Smooth muscle cell (in vitro differentiated cells): Measurements from ENCODE around the gene DDR1. TPM values are rescaled to one million over a fixed set of nuclear protein-coding genes. Genes with fewer than 3 reads are reported as not detected.
"Not testable (repeated sequence)": the region's sequence is repeated elsewhere in the genome, so short reads cannot be mapped to it uniquely, and the experiment has no call there.

ENCODE experiments used
- DNase-seq: peaks from one replicate; lab custom pipeline; 2025; ENCODE audit not compliant: unreplicated experiment; lab: John Stamatoyannopoulos, UW
- H2AFZ ChIP-seq: fragments of 200-600 bp; sonication (generic); 2 replicates; pipeline ENCODE4 v1.6.0; 2016; ENCODE audit warnings: antibody characterized with exemption, low read depth, mild to moderate bottlenecking
- H3F3A ChIP-seq: fragments of 200-600 bp; sonication (generic); 2 replicates; pipeline ENCODE4 v1.6.0; 2017; ENCODE audit warnings: antibody characterized with exemption, low read depth
- H3K27ac ChIP-seq: fragments of 200-600 bp; sonication (generic); 2 replicates; pipeline ENCODE4 v1.5.1; 2016; ENCODE audit warnings: low read depth, mild to moderate bottlenecking
- H3K27me3 ChIP-seq: fragments of 200-600 bp; sonication (generic); 2 replicates; pipeline ENCODE4 v1.6.1; 2016; ENCODE audit warnings: low read depth, mild to moderate bottlenecking
- H3K36me3 ChIP-seq: fragments of 200-600 bp; sonication (generic); 2 replicates; pipeline ENCODE4 v1.5.1; 2016; ENCODE audit warnings: low read depth
- H3K4me1 ChIP-seq: fragments of 200-600 bp; sonication (generic); 2 replicates; pipeline ENCODE4 v1.5.1; 2016; ENCODE audit warnings: low read depth
- H3K4me2 ChIP-seq: fragments of 200-600 bp; sonication (generic); 2 replicates; pipeline ENCODE4 v1.6.0; 2016; ENCODE audit warnings: mild to moderate bottlenecking
- H3K4me3 ChIP-seq: fragments of 200-600 bp; sonication (generic); 2 replicates; pipeline ENCODE4 v1.5.1; 2016; ENCODE audit warnings: mild to moderate bottlenecking
- H3K79me2 ChIP-seq: fragments of 200-600 bp; sonication (generic); 2 replicates; pipeline ENCODE4 v1.6.0; 2016; ENCODE audit warnings: low read depth, mild to moderate bottlenecking
- H3K9ac ChIP-seq: fragments of 200-600 bp; sonication (generic); 2 replicates; pipeline ENCODE4 v1.6.0; 2016; ENCODE audit warnings: low read depth
- H3K9me3 ChIP-seq: fragments of 200-600 bp; sonication (generic); replicated peaks from 2 replicates; pipeline ENCODE4 v1.5.1; 2016; ENCODE audit warnings: low read depth
- H4K20me1 ChIP-seq: fragments of 200-600 bp; sonication (generic); 2 replicates; pipeline ENCODE4 v1.6.0; 2016; ENCODE audit warnings: low read depth
- WGBS: methylation state at CpG from one replicate; pipeline ENCODE4 v1.1.7; 2016; ENCODE audit warnings: low lambda C conversion rate; 5-methylcytosine and 5-hydroxymethylcytosine counted together
- polyA plus RNA-seq: library from polyadenylated mRNA; unstranded; fragments of >200 nt; fragmentation: Nextera tagmentation; extraction: Ambion mirVana; gene quantifications from 2 replicates; pipeline ENCODE4 v1.2.1, GENCODE V29; 2016
- total RNA-seq: library from RNA; depleted of rRNA; stranded (reverse); fragments of >200 nt; gene quantifications from 2 replicates; pipeline ENCODE4 v1.2.3, GENCODE V29; 2014
- TF ChIP-seq, protein P1 (sequence below): fragments of 200-600 bp; sonication (generic); IDR thresholded peaks from 2 replicates; pipeline ENCODE4 v1.5.1; 2017; ENCODE audit warnings: borderline replicate concordance, mild to moderate bottlenecking, antibody characterized with exemption; ENCODE audit not compliant: insufficient read depth, poor library complexity, severe bottlenecking

The DDR1 gene
- total and polyA plus RNA-seq, 2 experiments from 2014 or later: 23.8 to 82.6 TPM

GRCh38 chr6:30903236-30903635 lies 18.9 kb downstream of the DDR1 start:
- Histone ChIP-seq H3K27me3 (no peaks in the 10 kb centered on the region), H3F3A (peaks cover 17% of the 10 kb centered on the region), H4K20me1 (no peaks in the 10 kb centered on the region), H3K9me3 (no peaks in the 10 kb centered on the region), H2AFZ (no peak overlapping the region), H3K79me2 (no peaks in the 10 kb centered on the region), H3K27ac (no peak overlapping the region), H3K4me3 (no peak overlapping the region), H3K4me2 (no peak overlapping the region), H3K9ac (no peak overlapping the region), H3K4me1 (peaks cover 5% of the 10 kb centered on the region), H3K36me3 (no peaks in the 10 kb centered on the region)
- 92% methylated on average over 4 of the region's 4 CpGs for WGBS
- TF ChIP-seq, protein P1, sequence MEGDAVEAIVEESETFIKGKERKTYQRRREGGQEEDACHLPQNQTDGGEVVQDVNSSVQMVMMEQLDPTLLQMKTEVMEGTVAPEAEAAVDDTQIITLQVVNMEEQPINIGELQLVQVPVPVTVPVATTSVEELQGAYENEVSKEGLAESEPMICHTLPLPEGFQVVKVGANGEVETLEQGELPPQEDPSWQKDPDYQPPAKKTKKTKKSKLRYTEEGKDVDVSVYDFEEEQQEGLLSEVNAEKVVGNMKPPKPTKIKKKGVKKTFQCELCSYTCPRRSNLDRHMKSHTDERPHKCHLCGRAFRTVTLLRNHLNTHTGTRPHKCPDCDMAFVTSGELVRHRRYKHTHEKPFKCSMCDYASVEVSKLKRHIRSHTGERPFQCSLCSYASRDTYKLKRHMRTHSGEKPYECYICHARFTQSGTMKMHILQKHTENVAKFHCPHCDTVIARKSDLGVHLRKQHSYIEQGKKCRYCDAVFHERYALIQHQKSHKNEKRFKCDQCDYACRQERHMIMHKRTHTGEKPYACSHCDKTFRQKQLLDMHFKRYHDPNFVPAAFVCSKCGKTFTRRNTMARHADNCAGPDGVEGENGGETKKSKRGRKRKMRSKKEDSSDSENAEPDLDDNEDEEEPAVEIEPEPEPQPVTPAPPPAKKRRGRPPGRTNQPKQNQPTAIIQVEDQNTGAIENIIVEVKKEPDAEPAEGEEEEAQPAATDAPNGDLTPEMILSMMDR: no peak
- no peak for DNase-seq

GRCh38 chr6:30907290-30907757 lies 23.0 kb downstream of the DDR1 start:
- not testable (repeated sequence) for DNase-seq, H3K27me3 ChIP-seq, H3K36me3 ChIP-seq, H3K9me3 ChIP-seq, H4K20me1 ChIP-seq, H3K9ac ChIP-seq
- Histone ChIP-seq H3K79me2 (peaks cover 12% of the 10 kb centered on the region), H3K4me1 (peaks cover 11% of the 10 kb centered on the region), H3K4me3 (peak overlapping the region; percentile 100), H3K4me2 (peak overlapping the region; percentile 94), H3K27ac (peak overlapping the region; percentile 74), H2AFZ (peak overlapping the region; percentile 97), H3F3A (peaks cover 17% of the 10 kb centered on the region)
- 67% methylated on average over 15 of the region's 16 CpGs for WGBS

DNA sequence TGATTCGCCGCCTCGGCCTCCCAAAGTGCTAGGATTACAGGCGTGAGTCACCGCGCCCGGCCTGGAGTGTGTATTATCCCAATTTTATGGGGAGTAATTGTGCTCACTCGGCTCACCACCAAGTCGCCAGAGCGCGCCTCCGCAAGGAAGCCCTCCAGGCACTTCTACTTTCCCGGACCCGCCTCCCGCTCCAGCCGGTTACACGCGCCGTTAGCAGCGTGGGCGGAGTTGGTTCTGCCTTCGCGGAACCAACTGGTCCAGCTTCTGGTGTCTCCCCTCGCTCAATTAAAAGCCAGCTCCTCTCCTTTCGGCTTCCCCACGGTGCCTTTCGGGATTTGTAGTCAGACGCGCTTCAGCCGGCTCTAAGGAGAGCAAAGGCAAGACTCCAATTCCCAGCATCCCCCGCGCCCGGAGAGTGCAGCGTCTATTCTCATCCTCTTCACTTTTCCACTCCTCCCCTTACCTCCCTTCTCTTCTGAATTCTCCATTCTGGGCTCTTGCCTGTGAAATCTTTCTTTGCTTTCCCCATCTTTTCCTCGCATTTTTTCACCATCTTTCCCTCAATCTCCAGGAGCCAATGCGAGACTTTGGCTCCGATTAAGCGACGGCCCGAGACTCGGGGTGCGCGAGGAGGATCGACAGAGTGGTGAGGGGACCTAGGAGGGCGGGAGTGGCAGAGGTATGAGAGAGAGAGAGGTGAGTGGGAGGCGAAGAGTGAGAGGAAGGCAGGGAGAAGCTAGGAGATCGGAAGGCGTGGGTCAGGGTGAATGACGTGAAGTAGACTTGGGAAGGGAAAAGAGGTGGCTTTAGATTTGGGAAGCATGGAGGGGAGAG lies 23.7 kb downstream of the DDR1 start, which contains the start of gene GTF2H4:
TSS of gene GTF2H4 (plus strand) at position 450 of the 834 bp plus-strand sequence.
- H3K4me1 ChIP-seq: peaks cover 11% of the 10 kb centered on the region
- H3K27ac ChIP-seq: peak within 1 kb of the TSS; percentile 74
- DNase-seq: peak; percentile 74
- H4K20me1 ChIP-seq: no peaks in the 10 kb centered on the region
- peak within 1 kb of the TSS; percentile 97 for H2AFZ ChIP-seq
- peak within 1 kb of the TSS; percentile 100 for H3K4me3 ChIP-seq
- TF ChIP-seq, protein P1: no peak
- peak within 1 kb of the TSS; percentile 82 for H3K9ac ChIP-seq
- no peaks in the 10 kb centered on the region for H3K27me3 ChIP-seq
- peaks cover 22% of the 10 kb centered on the region for H3F3A ChIP-seq
- peaks cover 12% of the 10 kb centered on the region for H3K79me2 ChIP-seq
- peak within 1 kb of the TSS; percentile 94 for H3K4me2 ChIP-seq
- no peaks in the 10 kb centered on the region for H3K36me3 ChIP-seq
- no peaks in the 10 kb centered on the region for H3K9me3 ChIP-seq
- WGBS: 1% methylated on average over 49 of the region's 49 CpGs

DNA sequence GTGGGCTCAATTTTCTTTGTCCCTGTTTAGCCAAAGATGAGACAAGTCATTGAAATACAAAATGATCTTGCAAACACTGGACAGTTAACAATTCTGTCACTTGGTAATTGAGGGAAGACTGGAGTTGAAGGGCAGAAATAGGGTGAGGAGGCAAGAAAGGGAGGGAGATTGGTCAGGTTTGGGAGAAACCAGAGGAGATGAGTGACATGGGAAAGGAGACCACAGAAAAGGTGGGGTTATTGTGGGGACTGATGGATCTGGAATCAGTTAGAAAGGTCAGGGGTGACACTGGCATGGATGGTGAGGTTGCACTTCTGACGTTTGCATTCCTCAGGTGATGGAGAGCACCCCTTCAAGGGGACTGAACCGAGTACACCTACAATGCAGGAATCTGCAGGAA lies 24.4 kb downstream of the DDR1 start:
- peaks cover 12% of the 10 kb centered on the region for H3K79me2 ChIP-seq
- 64% methylated on average over 2 of the region's 2 CpGs for WGBS
- H3K27me3 ChIP-seq: no peaks in the 10 kb centered on the region
- DNase-seq: no peak
- H3K9me3 ChIP-seq: no peaks in the 10 kb centered on the region
- TF ChIP-seq, protein P1: no peak
- H3K36me3 ChIP-seq: no peaks in the 10 kb centered on the region
- peak overlapping the region; percentile 94 for H3K4me2 ChIP-seq
- peak overlapping the region; percentile 74 for H3K27ac ChIP-seq
- peaks cover 26% of the 10 kb centered on the region for H3F3A ChIP-seq
- peak overlapping the region; percentile 100 for H3K4me3 ChIP-seq
- H2AFZ ChIP-seq: peak overlapping the region; percentile 97
- no peaks in the 10 kb centered on the region for H4K20me1 ChIP-seq
- H3K4me1 ChIP-seq: peaks cover 14% of the 10 kb centered on the region
- peak overlapping the region; percentile 82 for H3K9ac ChIP-seq

GRCh38 chr6:30910473-30910872 lies 26.2 kb downstream of the DDR1 start:
- H2AFZ ChIP-seq, H3K4me2 ChIP-seq, H3K27ac ChIP-seq, H3K9me3 ChIP-seq, H4K20me1 ChIP-seq, H3K27me3 ChIP-seq, DNase-seq, H3K9ac ChIP-seq, H3K4me3 ChIP-seq, H3K36me3 ChIP-seq: not testable (repeated sequence)
- peaks cover 12% of the 10 kb centered on the region for H3K79me2 ChIP-seq
- H3K4me1 ChIP-seq: peaks cover 23% of the 10 kb centered on the region
- 97% methylated on average over 12 of the region's 12 CpGs for WGBS
- peaks cover 26% of the 10 kb centered on the region for H3F3A ChIP-seq
